HG03280 (cell line): ENCODE results near the gene ODC1.

Experiments
- ATAC-seq: cut with Tn5 transposase; IDR thresholded peaks from one replicate; pipeline ENCODE4 v1.9.1; 2021; ENCODE audit warnings: mild to moderate bottlenecking, moderate library complexity; ENCODE audit not compliant: unreplicated experiment

The ODC1 gene

GRCh38 chr2:10435820-10436204 is 12.3 kb downstream of the ODC1 start:
- no peak for ATAC-seq

- peak; percentile 65 for ATAC-seq
These were observed 13.0 kb downstream of the ODC1 start for GRCh38 chr2:10434886-10435819.

GRCh38 chr2:10433947-10434885 is 13.9 kb downstream of the ODC1 start:
- ATAC-seq, result no peak

GRCh38 chr2:10433264-10433946 is 14.7 kb downstream of the ODC1 start:
- no peak for ATAC-seq

DNA sequence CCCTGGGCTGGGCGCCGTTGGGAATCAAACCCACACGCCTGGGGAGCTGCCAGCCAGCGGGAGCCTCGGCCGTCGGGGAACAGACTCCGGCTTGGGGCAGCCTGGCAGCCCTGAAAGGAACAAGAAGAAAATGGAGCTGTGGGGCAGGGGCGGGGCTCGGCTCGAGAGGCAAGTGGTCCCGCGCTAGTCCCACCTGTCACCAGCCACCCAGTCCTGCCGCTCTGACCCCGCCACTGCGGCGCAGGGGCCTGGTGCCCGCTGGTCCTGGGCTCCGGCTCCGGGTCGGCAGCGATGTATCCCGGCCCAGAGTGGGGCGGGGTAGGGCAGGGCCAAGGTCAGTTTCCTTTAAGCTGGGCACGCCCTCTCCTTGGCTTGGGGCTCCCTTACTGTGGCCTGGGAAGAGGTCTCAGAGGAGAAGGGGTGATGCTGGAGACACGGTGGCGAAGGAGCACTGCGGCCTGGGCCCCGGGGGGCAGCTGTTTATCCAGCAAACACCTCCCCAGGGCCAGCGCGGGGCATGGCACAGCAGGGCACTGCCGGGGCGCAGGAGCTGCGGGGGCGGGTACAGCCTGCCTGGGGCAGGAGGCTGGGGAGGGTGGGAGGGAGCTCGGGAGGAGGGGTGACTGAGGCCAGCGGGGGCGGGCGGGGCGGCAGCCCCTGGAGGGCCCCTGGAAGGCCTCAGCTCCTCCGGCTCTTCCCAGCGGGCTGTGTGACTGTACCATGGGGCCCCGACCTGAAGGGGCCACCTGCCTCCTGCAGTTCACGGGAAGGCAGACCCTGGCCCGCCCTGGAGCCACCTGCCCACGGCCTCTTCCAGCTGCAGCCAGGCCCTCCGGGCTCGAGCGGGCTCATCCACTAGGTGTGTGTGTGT is 15.6 kb downstream of the ODC1 start:
- ATAC-seq, result no peak

GRCh38 chr2:10431797-10432196 is 16.3 kb downstream of the ODC1 start:
- ATAC-seq, result no peak

DNA sequence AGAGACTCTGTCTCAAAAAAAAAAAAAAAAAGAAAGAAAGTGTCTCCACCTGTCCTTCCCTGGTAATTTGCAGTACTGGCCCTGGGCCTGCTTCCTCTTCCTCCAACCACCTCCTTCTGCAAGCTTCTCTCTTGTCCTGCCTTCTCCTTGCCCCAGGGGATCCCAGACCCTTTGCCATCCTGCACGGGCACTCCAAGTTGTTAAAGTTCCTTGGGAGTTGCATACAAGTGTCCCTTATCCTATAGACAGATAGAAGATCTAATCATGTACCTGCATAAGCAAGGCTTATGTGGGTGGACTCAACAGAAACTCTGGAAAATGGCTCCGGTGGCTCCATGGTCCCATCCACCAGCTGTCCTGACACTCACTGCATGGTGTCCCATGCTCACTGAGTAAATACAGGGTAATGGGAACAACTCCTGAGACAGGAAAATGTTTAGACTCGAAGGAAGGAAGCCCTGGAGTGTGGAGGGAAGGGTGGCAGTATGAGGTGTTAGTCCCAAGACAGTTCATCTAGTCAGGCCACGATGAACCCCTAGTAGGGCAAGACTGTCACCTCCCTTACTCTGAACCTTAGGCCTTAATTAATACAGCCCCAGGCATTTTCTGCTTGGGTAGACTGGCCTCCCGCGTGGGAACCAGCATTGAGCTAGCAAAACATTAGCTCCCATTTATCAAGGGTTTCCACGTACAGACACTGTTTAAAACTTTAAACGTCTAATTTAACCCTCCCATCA is 17.1 kb downstream of the ODC1 start:
- ATAC-seq, result no peak

GRCh38 chr2:10428924-10429323 is 19.2 kb downstream of the ODC1 start:
- ATAC-seq, result no peak

DNA sequence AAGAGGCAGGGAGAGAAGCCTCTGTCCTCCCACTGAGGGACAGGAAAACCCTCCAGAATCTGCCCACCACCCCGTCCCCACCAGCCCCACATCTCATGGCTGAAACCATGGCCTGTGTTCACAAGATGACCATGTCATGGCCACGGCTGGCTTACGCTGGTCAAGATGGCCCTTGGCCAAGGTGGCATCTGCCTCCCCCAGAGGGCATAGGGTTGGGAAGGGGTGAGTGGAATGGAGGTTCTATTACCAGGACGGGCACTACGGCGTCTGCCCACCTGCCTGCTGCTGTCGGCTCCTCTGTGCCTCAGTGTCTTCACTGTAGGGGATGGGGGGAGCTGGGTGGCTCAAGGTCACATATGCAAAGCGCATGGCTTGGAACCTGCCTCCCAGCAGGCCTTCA is 19.8 kb downstream of the ODC1 start:
- ATAC-seq, result no peak

DNA sequence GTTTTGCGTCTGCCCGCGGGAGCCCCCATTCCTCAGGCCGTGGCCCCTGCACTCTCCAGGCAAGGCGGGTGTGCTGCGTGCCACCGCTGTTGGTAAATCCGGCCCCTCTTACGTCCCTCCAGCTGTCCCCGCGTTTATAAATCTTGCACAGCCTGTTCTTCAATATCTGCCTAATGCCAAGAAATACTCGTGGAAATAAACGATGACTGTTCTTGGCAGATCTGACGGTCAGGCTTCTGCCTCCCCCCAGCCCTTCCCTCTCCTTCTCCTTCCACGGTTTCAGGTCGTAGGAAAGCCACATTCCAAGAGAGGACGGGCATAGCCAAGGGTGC is 20.5 kb downstream of the ODC1 start:
- ATAC-seq, result no peak

- ATAC-seq, result no peak
These were observed 21.2 kb downstream of the ODC1 start for GRCh38 chr2:10426726-10427617.

DNA sequence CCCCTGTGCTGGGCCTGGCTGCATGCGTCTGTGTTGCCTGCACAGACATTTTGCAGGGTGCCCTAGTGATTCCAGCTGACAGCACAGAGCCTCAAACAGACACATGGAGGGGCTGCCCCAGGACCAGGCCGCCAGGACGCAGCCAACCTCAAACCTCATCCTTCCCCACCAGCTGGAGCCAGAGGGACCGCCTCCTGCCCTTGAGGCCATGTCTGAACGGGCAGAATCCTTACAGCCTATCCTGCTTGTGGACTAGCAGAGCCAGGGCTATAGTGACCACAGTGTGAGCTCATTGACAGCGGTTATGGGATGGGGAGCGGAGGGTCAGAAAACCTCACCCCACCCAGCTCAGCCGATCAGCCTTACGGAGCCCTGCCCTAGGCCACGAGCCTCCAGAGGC is 22.4 kb downstream of the ODC1 start:
- ATAC-seq, result no peak

GRCh38 chr2:10424916-10425505 is 23.1 kb downstream of the ODC1 start:
- ATAC-seq, result no peak

DNA sequence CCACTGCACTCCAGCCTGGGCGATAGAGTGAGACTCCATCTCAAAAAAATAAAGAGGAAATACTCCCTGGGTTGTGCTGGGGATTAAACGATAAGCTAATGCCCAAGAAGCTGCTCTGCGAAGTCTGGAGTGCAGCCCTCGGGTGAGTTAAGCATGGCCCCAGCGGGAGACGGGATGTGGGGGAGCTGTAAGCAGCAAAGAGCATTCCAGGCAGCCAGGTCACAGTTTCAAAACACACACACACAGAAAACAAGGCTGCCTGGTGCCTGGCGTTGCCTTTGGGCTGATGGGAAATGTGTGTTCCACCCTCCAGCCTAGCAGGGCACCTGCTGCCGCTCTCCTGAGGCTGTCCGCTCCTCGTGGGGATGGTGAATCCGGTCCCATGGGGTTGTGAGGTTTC is 24.1 kb downstream of the ODC1 start:
- no peak for ATAC-seq

GRCh38 chr2:10423400-10423774 is 24.7 kb downstream of the ODC1 start:
- no peak for ATAC-seq

- no peak for ATAC-seq
These were observed 25.3 kb downstream of the ODC1 start for GRCh38 chr2:10422732-10423399.

DNA sequence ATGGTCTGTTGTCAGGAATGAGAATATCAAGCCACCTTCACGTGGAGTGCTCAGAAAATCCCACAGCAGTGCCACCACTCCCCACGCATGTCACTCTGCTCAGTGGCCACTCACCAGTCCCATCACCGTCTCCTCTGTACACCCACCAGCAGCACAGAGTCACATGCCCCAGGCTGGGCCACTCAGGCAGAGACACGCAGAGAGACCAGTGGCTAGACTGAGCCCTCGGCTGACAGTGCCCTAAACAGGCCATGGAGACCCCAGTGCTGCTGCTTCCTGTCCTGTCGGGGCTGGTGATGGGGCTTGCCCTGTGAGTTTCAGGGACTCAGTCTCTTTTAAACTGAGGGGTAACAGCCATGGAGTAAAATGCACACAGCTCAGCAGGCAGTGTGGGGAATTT is 25.9 kb downstream of the ODC1 start:
- ATAC-seq, result no peak
